Measurements from ENCODE around the gene KIRREL3.

KIRREL3 gene

DNA sequence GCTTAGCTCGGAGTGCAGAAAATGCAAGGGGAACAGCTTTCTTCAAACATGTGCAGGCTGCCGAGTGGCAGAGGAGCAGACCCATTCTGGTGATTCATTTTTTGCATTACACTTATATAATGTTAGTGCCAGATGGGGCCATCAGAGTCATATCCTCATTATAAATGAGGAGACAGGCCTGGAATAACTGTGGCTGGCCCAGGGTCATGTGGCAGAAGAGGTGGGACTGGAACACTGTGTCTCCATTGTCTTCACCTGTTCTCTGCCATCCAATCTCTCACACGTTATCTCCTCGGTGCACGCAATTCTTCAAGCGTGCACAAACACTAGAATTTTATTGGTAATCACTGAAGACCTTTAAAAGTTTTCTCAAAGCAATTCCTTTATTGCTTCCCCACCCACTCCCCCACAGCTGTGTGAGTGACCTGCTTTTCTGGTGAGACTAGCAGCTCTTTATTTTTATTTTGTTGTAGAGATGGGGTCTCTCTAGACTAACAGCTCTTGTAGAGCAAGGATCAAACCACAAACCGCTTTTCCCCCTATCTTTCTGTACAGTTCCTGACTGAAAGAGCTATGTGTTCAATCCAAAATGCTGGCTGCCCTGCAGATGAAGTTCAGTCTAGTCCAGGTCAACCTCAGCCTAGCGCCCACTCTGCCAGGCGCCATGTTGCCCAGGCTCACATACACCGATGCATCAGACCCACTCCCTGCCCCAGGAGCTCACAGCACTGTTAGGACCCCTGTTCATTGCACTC lies 569.8 kb downstream of the KIRREL3 start:
- no peak for DNase-seq

DNA sequence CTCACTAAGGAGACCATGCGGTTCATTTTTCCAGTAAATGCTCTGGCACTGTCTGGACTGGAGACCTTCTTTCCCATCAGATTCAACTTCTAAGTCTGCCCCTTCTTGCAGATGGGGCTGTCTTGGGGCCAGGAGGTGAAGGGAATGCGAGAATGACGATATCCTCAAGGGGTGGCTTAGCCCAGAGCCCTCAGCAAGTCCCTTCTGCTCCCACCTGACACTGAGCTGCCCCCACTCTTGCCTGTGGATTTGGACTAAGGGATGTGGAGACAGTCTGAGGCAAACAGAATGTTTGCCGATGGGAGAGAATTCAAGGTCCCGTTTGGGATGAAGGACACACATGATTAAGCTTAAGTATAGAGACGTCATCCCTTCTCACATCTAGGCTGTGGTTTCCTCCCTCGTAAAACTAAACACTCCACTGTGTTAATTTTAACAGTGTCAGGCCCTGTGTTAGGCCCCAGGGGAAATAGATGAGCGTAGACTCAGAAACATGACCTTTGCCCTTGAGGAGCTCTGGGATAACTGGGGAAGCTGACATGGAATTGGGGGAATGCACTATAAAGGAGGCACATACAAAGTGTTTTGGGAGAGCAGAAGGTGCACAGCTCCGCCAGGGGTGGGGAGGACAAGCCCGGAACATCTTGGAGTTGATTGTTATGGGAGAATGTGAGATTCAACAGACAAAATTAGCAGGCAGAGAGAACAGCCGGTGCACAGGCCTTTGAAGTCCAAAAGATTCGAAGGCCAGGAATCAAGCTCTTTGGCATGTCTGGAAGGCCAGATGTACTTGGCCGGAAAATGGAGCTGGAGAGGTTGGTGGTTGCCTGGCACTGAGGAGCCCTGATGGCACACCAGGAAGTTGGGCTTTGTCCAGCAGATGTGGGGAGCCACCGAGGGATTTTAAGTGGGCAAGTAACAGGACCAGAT lies 573.5 kb downstream of the KIRREL3 start:
- DNase-seq: no peak

GRCh38 chr11:126426106-126426505 lies 574.5 kb downstream of the KIRREL3 start:
- no peak for DNase-seq

GRCh38 chr11:126424471-126425039 lies 576.0 kb downstream of the KIRREL3 start:
- DNase-seq: no peak

- DNase-seq: no peak
Measured at GRCh38 chr11:126423743-126424142, 576.8 kb downstream of the KIRREL3 start.

GRCh38 chr11:126423154-126423553 lies 577.4 kb downstream of the KIRREL3 start:
- no peak for DNase-seq

GRCh38 chr11:126422446-126422845 lies 578.1 kb downstream of the KIRREL3 start:
- DNase-seq: no peak

- DNase-seq: no peak
Measured at GRCh38 chr11:126421271-126421671, 579.3 kb downstream of the KIRREL3 start.

GRCh38 chr11:126420698-126421256 lies 579.8 kb downstream of the KIRREL3 start:
- DNase-seq: no peak

DNA sequence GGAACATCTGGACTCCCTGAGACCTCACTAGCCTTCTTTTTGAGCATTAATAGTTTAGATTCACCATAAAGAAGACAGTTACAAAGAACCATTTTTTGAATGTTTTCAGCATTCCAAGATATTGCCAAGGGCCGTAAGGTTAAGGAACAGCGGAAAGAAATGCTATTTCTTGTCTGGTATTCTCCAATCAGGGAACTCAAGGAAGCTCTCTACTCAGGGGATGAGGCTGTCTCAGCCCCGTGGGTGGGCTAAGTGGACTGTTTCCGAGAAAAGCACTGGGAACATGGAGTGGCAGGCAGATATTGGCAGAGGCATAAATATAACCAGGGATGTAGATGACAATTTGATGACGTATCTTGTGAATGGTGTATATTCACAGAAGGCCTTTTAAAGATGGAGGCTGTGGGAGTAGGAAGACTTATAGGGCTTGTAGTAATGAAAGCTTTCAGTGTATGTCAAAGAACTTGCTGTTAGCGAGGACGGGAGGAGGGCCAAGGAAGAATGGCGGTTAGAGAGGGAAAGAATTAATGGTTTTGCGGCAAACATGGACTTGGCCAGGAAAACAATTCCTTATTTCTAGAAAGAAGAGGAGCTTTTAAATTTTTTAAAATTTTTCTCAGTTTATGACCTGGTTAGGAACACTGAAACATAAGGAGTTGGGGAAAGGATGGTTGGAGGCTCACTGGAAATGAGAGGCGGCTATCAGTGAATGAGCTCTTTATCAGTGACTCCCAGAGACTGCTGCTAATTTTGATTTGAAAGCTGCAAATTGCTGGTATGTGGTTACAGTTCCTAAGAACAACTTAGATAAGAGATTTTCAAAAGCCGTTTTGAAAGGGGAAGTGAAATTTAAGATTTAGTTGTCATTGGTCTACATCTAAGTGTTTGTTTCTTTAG lies 580.5 kb downstream of the KIRREL3 start:
- no peak for DNase-seq

DNA sequence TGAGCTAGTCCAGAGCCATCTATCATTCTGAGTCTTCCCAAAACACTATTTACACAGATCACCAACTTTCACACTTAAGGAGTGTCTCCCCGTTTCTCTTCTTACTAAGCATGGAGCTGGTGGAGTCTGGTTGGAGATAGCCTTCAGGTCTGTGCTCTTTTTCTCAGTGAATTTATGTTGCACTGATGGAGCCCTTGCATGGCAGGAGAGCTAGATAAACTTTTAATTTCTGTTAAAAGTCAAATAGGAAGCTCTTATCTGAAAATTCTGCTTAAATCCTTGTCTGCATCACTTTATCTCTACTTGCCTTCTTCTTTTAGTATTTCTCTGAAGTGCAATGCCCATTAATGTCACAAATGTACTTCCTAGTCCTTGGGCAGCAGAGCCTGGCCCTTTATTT lies 581.7 kb downstream of the KIRREL3 start:
- DNase-seq: no peak

DNA sequence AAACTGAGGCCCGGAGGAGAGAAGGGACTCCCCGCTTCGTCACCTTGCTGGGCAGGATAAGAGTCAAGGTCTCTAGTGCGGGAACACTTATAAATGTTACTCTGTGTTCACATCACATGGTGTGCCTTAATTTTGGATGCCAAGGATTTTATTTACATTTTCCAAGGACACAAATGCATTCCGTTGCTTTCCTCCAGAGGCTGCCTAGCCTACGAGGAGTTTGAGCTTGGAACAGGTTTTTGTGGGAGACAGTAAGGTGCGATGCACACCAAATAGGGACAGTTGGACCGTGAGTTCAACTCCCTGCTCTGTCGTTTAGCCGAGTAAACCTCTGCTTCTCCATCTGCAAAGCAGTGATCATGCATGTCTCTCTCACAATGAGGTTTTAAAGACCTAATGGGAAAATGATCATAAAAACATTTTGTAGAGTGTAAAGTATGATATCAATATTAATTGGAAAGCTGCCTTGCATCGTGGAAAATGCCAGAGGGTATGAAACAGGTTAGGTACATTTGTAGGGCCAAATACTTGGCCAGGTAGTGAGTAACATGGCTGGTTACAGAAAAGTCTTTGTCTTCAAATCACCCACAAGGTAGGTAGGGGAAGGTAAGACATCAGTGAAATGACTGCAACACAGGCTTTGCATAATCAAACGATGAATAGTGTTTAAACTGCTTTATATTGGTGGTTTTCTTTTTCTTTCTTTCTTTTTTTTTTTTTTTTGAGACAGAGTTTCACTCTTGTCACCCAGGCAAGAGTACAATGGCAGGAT lies 583.3 kb downstream of the KIRREL3 start:
- DNase-seq: no peak

DNA sequence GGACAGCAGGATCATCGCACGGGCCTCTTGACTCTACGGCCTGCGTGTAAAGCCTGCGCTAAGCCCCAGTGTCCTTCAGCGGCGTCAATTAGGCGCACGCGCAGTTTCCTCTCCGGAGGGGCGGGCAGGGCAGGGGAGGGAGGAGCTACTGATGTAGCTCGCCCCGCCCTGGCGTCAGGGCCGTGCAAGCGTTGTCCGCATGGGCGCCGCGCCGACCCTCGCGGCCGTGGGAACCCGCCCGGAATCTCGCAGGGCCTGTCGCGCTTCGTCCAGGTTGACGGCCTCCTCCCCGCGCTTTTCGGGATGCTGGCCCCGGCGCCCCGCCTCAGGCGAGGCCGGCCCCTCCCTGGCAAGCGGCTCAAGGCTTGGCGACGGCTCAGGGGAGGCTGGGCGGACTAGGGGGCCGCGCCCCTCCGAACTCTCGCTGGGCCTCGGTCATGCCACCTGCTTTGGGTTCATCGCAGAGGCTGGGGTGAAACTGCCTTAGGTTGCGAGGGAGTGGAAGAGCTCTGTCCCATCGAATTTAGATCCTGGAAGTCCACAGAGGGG lies 584.0 kb downstream of the KIRREL3 start:
- DNase-seq: no peak

DNA sequence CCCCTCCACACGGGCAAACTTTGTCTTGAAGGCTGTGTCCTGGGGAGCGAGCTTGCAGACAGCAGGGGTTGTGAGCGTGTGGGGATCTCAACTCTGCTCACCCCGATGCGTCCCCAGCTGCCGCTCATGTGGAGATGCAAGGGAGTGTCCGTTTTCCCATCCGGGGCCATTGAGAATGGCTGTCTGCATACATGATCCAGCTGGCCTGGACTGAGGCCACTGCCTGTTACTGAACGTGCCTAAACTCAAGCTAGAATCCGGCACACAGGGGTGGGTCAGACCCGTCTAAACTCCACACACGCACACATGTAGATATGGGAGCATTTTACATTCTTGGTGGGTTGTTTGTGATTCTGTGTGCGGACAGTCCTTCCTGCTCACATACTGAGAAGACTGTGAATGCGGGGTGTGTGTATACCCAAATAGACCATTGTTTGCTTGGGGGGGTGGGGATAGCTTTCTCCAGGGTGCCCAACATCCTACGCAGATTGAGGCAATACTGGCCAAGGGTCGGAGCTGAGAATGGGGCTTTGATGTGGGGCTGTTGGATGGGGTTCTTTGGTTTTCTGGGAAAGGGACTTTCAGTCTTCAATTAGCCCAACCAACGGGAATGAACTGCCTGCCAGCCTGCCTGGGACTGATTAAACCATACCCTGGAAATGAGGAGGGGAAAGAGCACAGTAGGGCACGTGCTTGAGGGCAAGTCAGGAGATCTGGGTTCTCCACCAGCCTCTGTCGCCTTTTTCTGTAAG lies 584.7 kb downstream of the KIRREL3 start:
- no peak for DNase-seq

DNA sequence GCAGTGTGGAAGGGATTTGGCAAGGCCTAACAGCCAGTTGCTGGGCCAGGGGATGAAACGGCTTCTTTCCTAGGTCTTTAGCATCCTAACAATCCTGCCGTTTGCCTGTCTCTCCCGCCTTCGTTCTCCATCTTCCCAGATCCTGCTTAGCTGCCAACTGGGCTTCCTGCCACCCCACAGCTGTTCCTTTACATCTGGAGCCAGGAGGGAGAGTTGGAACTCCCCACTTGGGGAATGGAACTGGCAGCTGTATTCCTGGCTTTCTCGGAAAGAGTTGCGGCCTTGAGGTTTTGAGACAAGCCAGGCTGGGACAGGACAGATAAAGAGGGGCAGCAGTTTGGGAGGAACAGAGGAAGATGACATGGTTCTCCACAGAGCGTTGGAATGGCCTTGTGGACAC lies 585.4 kb downstream of the KIRREL3 start:
- no peak for DNase-seq

DNA sequence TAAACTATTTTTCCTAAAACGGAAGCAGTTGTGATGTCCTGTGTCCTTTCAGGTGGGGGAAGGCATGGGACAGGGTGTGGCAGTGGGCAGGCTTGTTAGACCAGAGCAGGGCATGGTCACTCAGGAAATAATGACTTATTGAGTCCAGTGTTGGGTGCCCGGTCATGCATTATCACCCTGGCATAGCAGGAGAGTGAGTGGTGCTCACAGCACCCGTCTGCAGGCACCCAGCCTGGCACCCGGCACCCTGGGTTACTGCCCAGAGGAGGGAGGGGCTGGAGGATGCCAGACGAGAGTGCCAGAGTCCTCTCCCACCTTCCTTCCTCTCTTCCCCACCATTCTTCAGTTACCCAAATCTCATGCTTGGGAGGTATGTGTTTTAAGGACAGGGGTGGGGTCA lies 586.0 kb downstream of the KIRREL3 start:
- DNase-seq: no peak

GRCh38 chr11:126413843-126414405 lies 586.6 kb downstream of the KIRREL3 start:
- DNase-seq: no peak

- DNase-seq: no peak
Measured at GRCh38 chr11:126413426-126413825, 587.1 kb downstream of the KIRREL3 start.

GRCh38 chr11:126411971-126412381 lies 588.6 kb downstream of the KIRREL3 start:
- DNase-seq: no peak

- DNase-seq: no peak
Measured at GRCh38 chr11:126410649-126411048, 589.9 kb downstream of the KIRREL3 start.

Measured in NCI-H524 treated with DMSO at 0.1 percent for 48 hours (cell line).